Chondrocyte (in vitro differentiated cells): ENCODE measurements around the gene OPHN1. TPM values are rescaled to one million over a fixed set of nuclear protein-coding genes. Genes with fewer than 3 reads are reported as not detected.
"Not testable (repeated sequence)": the region's sequence is repeated elsewhere in the genome, so short reads cannot be mapped to it uniquely, and the experiment has no call there.

ENCODE experiments used
- DNase-seq: peaks from one replicate; pipeline ENCODE4 v3.0.0; 2021; ENCODE audit warnings: mixed read lengths, low spot score
- H3K27ac Mint-ChIP-seq: one replicate; pipeline ENCODE4 v1.8.0; 2021; ENCODE audit warnings: mild to moderate bottlenecking, moderate library complexity, mixed read lengths; ENCODE audit not compliant: unreplicated experiment
- H3K27me3 Mint-ChIP-seq: 2 replicates; pipeline ENCODE4 v1.8.0; 2021; ENCODE audit warnings: low read depth, mixed read lengths
- H3K36me3 Mint-ChIP-seq: 2 replicates; pipeline ENCODE4 v1.8.0; 2021; ENCODE audit warnings: low read depth, mixed read lengths
- H3K4me1 Mint-ChIP-seq: 2 replicates; pipeline ENCODE4 v1.8.0; 2021; ENCODE audit warnings: low read depth, mild to moderate bottlenecking, mixed read lengths
- H3K4me3 Mint-ChIP-seq: one replicate; pipeline ENCODE4 v1.8.0; 2021; ENCODE audit warnings: mild to moderate bottlenecking, moderate library complexity, mixed read lengths; ENCODE audit not compliant: unreplicated experiment
- H3K9me3 Mint-ChIP-seq: 2 replicates; pipeline ENCODE4 v1.8.0; 2021; ENCODE audit warnings: low read depth, mixed read lengths
- total RNA-seq: library from RNA; stranded (reverse); gene quantifications from 3 replicates; pipeline ENCODE4 v1.2.1, GENCODE V29; 2021
- TF ChIP-seq, protein P1 (sequence below): fragments of 200-600 bp; sonication (generic); IDR thresholded peaks from 2 replicates; pipeline ENCODE4 v1.5.0; 2021; ENCODE audit warnings: antibody characterized with exemption, mild to moderate bottlenecking, moderate library complexity

Gene OPHN1
- total RNA-seq, 1 donor from 2014 or later = 6.1 TPM

DNA sequence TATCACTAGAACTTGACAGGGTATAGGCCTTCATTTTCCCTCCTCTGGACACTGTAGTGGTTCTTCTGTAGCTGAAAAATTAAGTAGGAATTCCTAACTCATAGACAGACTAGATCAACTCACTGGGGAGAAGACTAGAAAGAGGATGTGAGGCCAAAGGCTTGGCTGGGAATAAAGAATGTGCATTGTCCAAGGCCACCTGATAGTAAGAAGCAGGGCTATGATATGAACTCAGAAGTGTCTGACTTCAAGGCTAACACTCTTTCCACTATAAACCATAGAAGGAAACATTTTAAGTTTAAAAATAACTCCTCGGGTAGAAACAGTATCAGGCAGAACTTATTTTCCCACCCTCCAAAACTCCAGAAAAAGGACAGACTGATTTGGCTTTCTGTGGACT lies 346.6 kb downstream of the OPHN1 start:
- H3K4me1 Mint-ChIP-seq = no peaks in the 10 kb centered on the region
- peaks cover 10% of the 10 kb centered on the region for H3K9me3 Mint-ChIP-seq
- H3K36me3 Mint-ChIP-seq = no peaks in the 10 kb centered on the region
- no peak overlapping the region for H3K27ac Mint-ChIP-seq
- DNase-seq = no peak
- TF ChIP-seq, protein P1, sequence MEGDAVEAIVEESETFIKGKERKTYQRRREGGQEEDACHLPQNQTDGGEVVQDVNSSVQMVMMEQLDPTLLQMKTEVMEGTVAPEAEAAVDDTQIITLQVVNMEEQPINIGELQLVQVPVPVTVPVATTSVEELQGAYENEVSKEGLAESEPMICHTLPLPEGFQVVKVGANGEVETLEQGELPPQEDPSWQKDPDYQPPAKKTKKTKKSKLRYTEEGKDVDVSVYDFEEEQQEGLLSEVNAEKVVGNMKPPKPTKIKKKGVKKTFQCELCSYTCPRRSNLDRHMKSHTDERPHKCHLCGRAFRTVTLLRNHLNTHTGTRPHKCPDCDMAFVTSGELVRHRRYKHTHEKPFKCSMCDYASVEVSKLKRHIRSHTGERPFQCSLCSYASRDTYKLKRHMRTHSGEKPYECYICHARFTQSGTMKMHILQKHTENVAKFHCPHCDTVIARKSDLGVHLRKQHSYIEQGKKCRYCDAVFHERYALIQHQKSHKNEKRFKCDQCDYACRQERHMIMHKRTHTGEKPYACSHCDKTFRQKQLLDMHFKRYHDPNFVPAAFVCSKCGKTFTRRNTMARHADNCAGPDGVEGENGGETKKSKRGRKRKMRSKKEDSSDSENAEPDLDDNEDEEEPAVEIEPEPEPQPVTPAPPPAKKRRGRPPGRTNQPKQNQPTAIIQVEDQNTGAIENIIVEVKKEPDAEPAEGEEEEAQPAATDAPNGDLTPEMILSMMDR = no peak
- H3K4me3 Mint-ChIP-seq = no peak overlapping the region
- H3K27me3 Mint-ChIP-seq = no peaks in the 10 kb centered on the region

DNA sequence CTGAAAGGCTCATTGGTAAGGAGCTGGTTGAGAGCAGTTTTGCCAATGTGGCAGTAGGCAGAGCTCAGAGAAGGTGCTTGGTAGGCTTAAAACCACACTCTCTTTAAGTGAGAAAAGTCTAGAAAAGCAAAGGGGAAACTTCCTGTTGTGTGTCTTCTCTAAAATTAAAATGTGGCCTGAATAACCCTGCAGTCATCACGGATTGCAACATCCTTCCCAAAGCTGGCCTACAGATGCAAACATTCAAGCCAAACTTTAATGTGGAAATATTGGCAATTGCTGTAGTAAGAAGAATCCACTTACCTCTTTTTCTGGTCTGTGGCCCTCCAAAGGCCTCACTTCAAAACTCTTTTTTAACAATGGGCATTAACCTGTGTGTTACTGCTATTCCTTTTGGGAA lies 348.5 kb downstream of the OPHN1 start:
- Mint-ChIP-seq H3K27ac (no peak overlapping the region), H3K9me3 (peaks cover 25% of the 10 kb centered on the region), H3K27me3 (no peaks in the 10 kb centered on the region), H3K36me3 (peaks cover 1% of the 10 kb centered on the region), H3K4me3 (no peak overlapping the region), H3K4me1 (no peaks in the 10 kb centered on the region)
- TF ChIP-seq, protein P1 = no peak
- no peak for DNase-seq

DNA sequence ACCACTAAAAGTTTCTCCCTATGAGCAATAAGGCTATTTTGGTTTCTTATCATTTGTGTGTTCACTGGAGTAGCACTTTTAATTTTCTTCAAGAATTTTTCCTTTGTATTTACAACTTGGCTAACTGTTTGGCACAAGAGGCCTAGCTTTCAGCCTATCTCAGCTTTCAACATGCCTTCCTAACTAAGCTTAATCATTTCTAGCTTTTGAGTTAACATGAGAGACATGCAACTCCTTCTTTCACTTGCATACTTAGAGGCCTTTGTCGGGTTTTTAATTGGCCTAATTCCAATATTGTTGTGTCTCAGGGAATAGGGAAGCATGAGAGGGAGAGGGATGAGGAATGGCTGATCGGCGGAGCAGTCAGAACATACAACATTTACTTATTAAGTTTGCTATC lies 349.8 kb downstream of the OPHN1 start:
- H3K27ac Mint-ChIP-seq = no peak overlapping the region
- DNase-seq = no peak
- H3K4me1 Mint-ChIP-seq = no peaks in the 10 kb centered on the region
- H3K9me3 Mint-ChIP-seq = peaks cover 32% of the 10 kb centered on the region
- no peaks in the 10 kb centered on the region for H3K27me3 Mint-ChIP-seq
- no peak overlapping the region for H3K4me3 Mint-ChIP-seq
- peaks cover 5% of the 10 kb centered on the region for H3K36me3 Mint-ChIP-seq
- TF ChIP-seq, protein P1 = no peak

DNA sequence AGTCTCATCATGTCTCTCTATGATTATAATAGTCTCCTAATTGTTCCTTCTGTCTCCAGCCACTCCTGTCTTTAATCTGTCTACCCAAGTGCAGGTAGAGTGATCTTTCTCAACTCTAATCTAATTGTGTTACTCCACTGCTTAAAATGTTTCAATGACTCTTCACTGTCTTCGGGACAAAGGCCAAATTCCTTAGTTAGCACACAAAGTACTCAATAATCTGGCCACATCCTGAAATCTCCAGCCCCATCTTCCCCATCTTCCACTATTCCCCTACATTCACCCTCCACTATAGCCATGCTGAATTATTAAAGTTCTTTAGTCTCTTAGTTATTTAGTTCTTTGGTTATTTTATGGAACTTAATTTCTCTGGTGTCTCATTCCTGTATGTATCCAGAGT lies 353.3 kb downstream of the OPHN1 start:
- no peaks in the 10 kb centered on the region for H3K4me1 Mint-ChIP-seq
- TF ChIP-seq, protein P1 = no peak
- H3K27ac Mint-ChIP-seq = no peak overlapping the region
- no peaks in the 10 kb centered on the region for H3K27me3 Mint-ChIP-seq
- no peak overlapping the region for H3K4me3 Mint-ChIP-seq
- peaks cover 5% of the 10 kb centered on the region for H3K36me3 Mint-ChIP-seq
- no peak for DNase-seq
- peaks cover 37% of the 10 kb centered on the region for H3K9me3 Mint-ChIP-seq

DNA sequence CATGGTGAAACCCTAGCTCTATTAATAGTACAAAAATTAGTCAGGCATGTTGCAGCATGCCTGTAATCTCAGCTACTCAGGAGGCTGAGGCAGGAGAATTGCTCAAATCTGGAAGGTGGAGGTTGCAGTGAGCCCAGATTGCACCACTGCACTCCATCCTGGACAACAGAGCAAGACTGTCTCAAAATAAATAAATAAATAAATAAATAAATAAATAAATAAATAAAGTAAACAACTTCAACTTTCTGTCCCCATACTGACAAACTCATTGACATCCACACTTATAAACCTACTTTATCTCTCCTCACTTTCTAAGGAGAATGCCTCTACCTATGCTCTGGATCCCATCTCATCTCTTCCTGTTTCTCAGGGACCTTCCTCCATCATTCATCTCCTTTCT lies 354.5 kb downstream of the OPHN1 start:
- peaks cover 41% of the 10 kb centered on the region for H3K9me3 Mint-ChIP-seq
- H3K36me3 Mint-ChIP-seq, H3K27me3 Mint-ChIP-seq, DNase-seq, H3K27ac Mint-ChIP-seq, H3K4me3 Mint-ChIP-seq, H3K4me1 Mint-ChIP-seq: not testable (repeated sequence)

DNA sequence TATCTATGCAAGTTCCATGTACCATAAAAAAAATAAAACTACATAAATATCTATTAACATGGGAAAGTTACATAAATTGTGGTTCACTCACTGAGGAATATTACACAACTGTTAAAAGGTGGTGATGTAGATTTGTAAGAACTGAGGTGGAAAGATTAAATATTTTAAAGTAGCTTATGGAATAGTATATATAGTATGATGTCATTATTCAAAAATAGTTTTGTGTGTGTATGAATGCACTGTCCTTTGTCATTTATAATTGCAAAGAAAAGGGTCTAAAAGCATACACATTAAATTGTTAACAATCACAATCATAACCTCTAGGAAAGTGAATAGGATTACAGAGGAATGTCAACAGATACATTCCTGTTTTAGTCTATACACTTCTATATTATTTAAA lies 355.9 kb downstream of the OPHN1 start:
- Mint-ChIP-seq H3K4me3 (no peak overlapping the region), H3K36me3 (peaks cover 5% of the 10 kb centered on the region), H3K9me3 (peaks cover 41% of the 10 kb centered on the region), H3K4me1 (no peaks in the 10 kb centered on the region), H3K27ac (no peak overlapping the region), H3K27me3 (no peaks in the 10 kb centered on the region)
- DNase-seq = no peak
- TF ChIP-seq, protein P1 = no peak
